HepG2 (cell line): Measurements from ENCODE around the gene NOP9. TPM values are rescaled to one million over a fixed set of nuclear protein-coding genes. Genes with fewer than 3 reads are reported as not detected.

Experiments used
- ATF7-NPFF ChIP-seq: sonication (generic); formaldehyde crosslinking; IDR thresholded peaks from 2 replicates; pipeline ENCODE4 v1.8.1; 2023; ENCODE audit warnings: mild to moderate bottlenecking, low read depth, missing genetic modification reagents, moderate library complexity
- CTCF ChIP-seq: sonication (generic); formaldehyde crosslinking; IDR thresholded peaks from 2 replicates; pipeline ENCODE4 v1.5.0; 2020; ENCODE audit warnings: mild to moderate bottlenecking, missing genetic modification reagents, moderate library complexity
- HDAC6 ChIP-seq: fragments of 200-600 bp; sonication (generic); IDR thresholded peaks from 2 replicates; pipeline ENCODE4 v1.7.0; 2017; ENCODE audit warnings: mild to moderate bottlenecking, antibody characterized with exemption, low read length, low read depth
- HIC2 ChIP-seq: sonication (generic); formaldehyde crosslinking; IDR thresholded peaks from 2 replicates; pipeline ENCODE4 v1.9.0; 2022; ENCODE audit warnings: low read depth, missing genetic modification reagents
- HOXA5 ChIP-seq: sonication (generic); formaldehyde crosslinking; IDR thresholded peaks from 2 replicates; pipeline ENCODE4 v1.4.0; 2020; ENCODE audit warnings: missing genetic modification reagents
- IKZF1 ChIP-seq: fragments of 450-650 bp; IDR thresholded peaks from 2 replicates; pipeline ENCODE4 v1.7.1; 2016
- IRF2 ChIP-seq: IDR thresholded peaks from 2 replicates; pipeline ENCODE4 v1.6.1; 2018; ENCODE audit warnings: missing genetic modification reagents, missing compliant biosample characterization
- IRX3 ChIP-seq: sonication (generic); formaldehyde crosslinking; IDR thresholded peaks from 2 replicates; pipeline ENCODE4 v1.8.1; 2023; ENCODE audit warnings: mild to moderate bottlenecking, low read depth, missing genetic modification reagents, borderline replicate concordance
- MATR3 ChIP-seq: sonication (generic); formaldehyde crosslinking; IDR thresholded peaks from 2 replicates; pipeline ENCODE4 v1.4.0; 2020; ENCODE audit warnings: missing genetic modification reagents
- MYPOP ChIP-seq: sonication (generic); formaldehyde crosslinking; IDR thresholded peaks from 2 replicates; pipeline ENCODE4 v1.8.1; 2023; ENCODE audit warnings: mild to moderate bottlenecking, moderate library complexity, missing genetic modification reagents
- PHF20 ChIP-seq: sonication (generic); formaldehyde crosslinking; IDR thresholded peaks from 2 replicates; pipeline ENCODE4 v1.5.0; 2020; ENCODE audit warnings: mild to moderate bottlenecking, missing genetic modification reagents
- PTBP1 ChIP-seq: fragments of 200-400 bp; formaldehyde crosslinking; IDR thresholded peaks from 2 replicates; pipeline ENCODE4 v1.6.1; 2018; ENCODE audit warnings: low read length, low read depth; ENCODE audit not compliant: poor library complexity, severe bottlenecking
- SYNCRIP ChIP-seq: fragments of 200-400 bp; formaldehyde crosslinking; IDR thresholded peaks from 2 replicates; pipeline ENCODE4 v1.6.1; 2018; ENCODE audit warnings: mild to moderate bottlenecking, low read depth, low read length; ENCODE audit not compliant: insufficient read depth
- TIGD3 ChIP-seq: sonication (generic); formaldehyde crosslinking; IDR thresholded peaks from 2 replicates; pipeline ENCODE4 v1.5.1; 2020; ENCODE audit warnings: mild to moderate bottlenecking, missing genetic modification reagents, borderline replicate concordance
- TMF1 ChIP-seq: sonication (generic); formaldehyde crosslinking; IDR thresholded peaks from 2 replicates; pipeline ENCODE4 v1.8.1; 2022; ENCODE audit warnings: low read depth, missing genetic modification reagents
- ZIK1 ChIP-seq: sonication (generic); formaldehyde crosslinking; IDR thresholded peaks from 2 replicates; pipeline ENCODE4 v1.5.0; 2020; ENCODE audit warnings: mild to moderate bottlenecking, low read depth, missing genetic modification reagents, borderline replicate concordance
- ZNF18 ChIP-seq: sonication (generic); formaldehyde crosslinking; IDR thresholded peaks from 2 replicates; pipeline ENCODE4 v1.8.0; 2022; ENCODE audit warnings: mild to moderate bottlenecking, missing genetic modification reagents; ENCODE audit not compliant: insufficient replicate concordance
- ZNF766 ChIP-seq: sonication (generic); formaldehyde crosslinking; IDR thresholded peaks from 2 replicates; pipeline ENCODE4 v1.5.0; 2020; ENCODE audit warnings: missing genetic modification reagents, borderline replicate concordance
- polyA plus RNA-seq, 8 experiments: library from polyadenylated mRNA; depleted of rRNA in 3 of 8; stranded (reverse) in 7 of 8; unstranded in 1 of 8; fragments of >200 nt; fragmentation: Illumina TruSeq in 4 of 8; extraction: Trizol in 4 of 8; gene quantifications; 2 replicates each; pipeline versions ENCODE4 v1.2.1 to v1.2.3, GENCODE V29; 2011 to 2016; ENCODE audit warnings: low read depth in 4 of 8, missing spikeins in 1 of 8, mixed read lengths in 1 of 8; ENCODE audit not compliant: insufficient read depth in 1 of 8
- total RNA-seq, 5 experiments: library from RNA; depleted of rRNA; stranded (reverse); fragments of >200 nt; fragmentation: Illumina TruSeq; extraction: Trizol; gene quantifications; 2 replicates each; pipeline ENCODE4 v1.2.3, GENCODE V29; 2016; ENCODE audit warnings: low read depth in 1 of 5

The NOP9 gene
- total and polyA plus RNA-seq, 2 of the 13 experiments (the other 11 are each of a cell fraction or from before 2014, with no cell fraction given): 24.5 to 61.6 TPM

- TF ChIP-seq ATF7-NPFF (CRISPR knock-in tag): peak; percentile 82
- TF ChIP-seq CTCF (CRISPR knock-in tag): peak; percentile 53
- TF ChIP-seq PTBP1: no peak
- TF ChIP-seq SYNCRIP: no peak
- no peak for TF ChIP-seq MYPOP (CRISPR knock-in tag)
- TF ChIP-seq HIC2: peak; percentile 46; the same call in 1 of the 2 replicates
- TF ChIP-seq IKZF1: no peak
- peak; percentile 98 for TF ChIP-seq TIGD3
- TF ChIP-seq PHF20 (CRISPR knock-in tag): no peak
- peak; percentile 67 for TF ChIP-seq ZNF18 (CRISPR knock-in tag)
- TF ChIP-seq HOXA5 (CRISPR knock-in tag): peak; percentile 98
- peak; percentile 66; the same call in 1 of the 2 replicates for TF ChIP-seq MATR3
- TF ChIP-seq ZIK1: peak; percentile 88
- TF ChIP-seq IRX3 (CRISPR knock-in tag): peak; percentile 46; the same call in 1 of the 2 replicates
- no peak for TF ChIP-seq TMF1 (CRISPR knock-in tag)
- 0 out of 2 replicates have a peak, but pooled peaks have one; percentile 73 for TF ChIP-seq HDAC6
- peak; percentile 97 for TF ChIP-seq IRF2 (CRISPR knock-in tag)
- TF ChIP-seq ZNF766 (CRISPR knock-in tag): peak; percentile 98
Observed at GRCh38 chr14:24299255-24300191, at the start of gene NOP9, which contains the start of gene DHRS1 (continued).
